PC-9 (cell line): ENCODE results near the gene LRRC56. TPM values are rescaled to one million over a fixed set of nuclear protein-coding genes. Genes with fewer than 3 reads are reported as not detected.
A peak's percentile ranks its signal among the peaks of the same experiment; 100 is the strongest.

Experiments used
- BruUV-seq: library from RNA; stranded (reverse); fragments of 400-500 nt; replicated peaks from 2 replicates; lab custom pipeline; 2021; lab: Mats Ljungman, UMichigan
- CTCF ChIA-PET: fragments of 300-600 bp; sonication (Branson Sonifier 250); formaldehyde crosslinking; loops from one replicate; lab custom pipeline; 2022; ENCODE audit warnings: antibody characterized with exemption; lab: Charles Lee
- POLR2A ChIA-PET: fragments of 300-600 bp; sonication (Branson Sonifier 250); formaldehyde crosslinking; loops from one replicate; lab custom pipeline; 2022; ENCODE audit warnings: antibody characterized with exemption; ENCODE audit not compliant: unreplicated experiment; lab: Charles Lee
- DNase-seq, 2 experiments: peaks; one replicate each; pipeline versions ENCODE4 v3.0.0 to v3.0.0-alpha.2; 2015 to 2022; ENCODE audit warnings: mixed read lengths in 1 of 2
- H2AFZ ChIP-seq: fragments of 200-600 bp; sonication (generic); 2 replicates; pipeline ENCODE4 v1.8.1; 2017; ENCODE audit warnings: antibody characterized with exemption
- H3F3A ChIP-seq: fragments of 200-600 bp; sonication (generic); 2 replicates; pipeline ENCODE4 v1.8.1; 2017; ENCODE audit warnings: antibody characterized with exemption, mild to moderate bottlenecking, low read depth; ENCODE audit not compliant: insufficient read depth
- H3K27ac ChIP-seq: fragments of 200-600 bp; sonication (generic); 2 replicates; pipeline ENCODE4 v1.6.1; 2016; ENCODE audit warnings: mixed run types
- H3K27me3 ChIP-seq: fragments of 200-600 bp; sonication (generic); 2 replicates; pipeline ENCODE4 v1.6.1; 2016; ENCODE audit warnings: low read depth, mixed run types; ENCODE audit not compliant: insufficient read depth
- H3K36me3 ChIP-seq: fragments of 200-600 bp; sonication (generic); 2 replicates; pipeline ENCODE4 v1.6.1; 2016; ENCODE audit warnings: low read depth, mixed run types
- H3K4me1 ChIP-seq: fragments of 200-600 bp; sonication (generic); replicated peaks from 2 replicates; pipeline ENCODE4 v1.6.1; 2016; ENCODE audit warnings: mixed run types; ENCODE audit not compliant: insufficient read depth
- H3K4me2 ChIP-seq: fragments of 200-600 bp; sonication (generic); 2 replicates; pipeline ENCODE4 v1.6.1; 2017; ENCODE audit warnings: mixed run types
- H3K4me3 ChIP-seq: fragments of 200-600 bp; sonication (generic); 2 replicates; pipeline ENCODE4 v1.6.1; 2016; ENCODE audit warnings: mixed run types
- H3K79me2 ChIP-seq: fragments of 200-600 bp; sonication (generic); 2 replicates; pipeline ENCODE4 v1.6.1; 2017; ENCODE audit warnings: low read depth, mixed run types
- H3K9me2 ChIP-seq: fragments of 200-600 bp; sonication (generic); 2 replicates; pipeline ENCODE4 v1.8.1; 2017; ENCODE audit warnings: mild to moderate bottlenecking; ENCODE audit not compliant: insufficient read depth
- H3K9me3 ChIP-seq: fragments of 200-600 bp; sonication (generic); 2 replicates; pipeline ENCODE4 v1.8.1; 2016; ENCODE audit warnings: low read depth; ENCODE audit not compliant: insufficient read depth
- H4K20me1 ChIP-seq: fragments of 200-600 bp; sonication (generic); 2 replicates; pipeline ENCODE4 v1.8.1; 2017; ENCODE audit not compliant: insufficient read depth
- EZH2 ChIP-seq: fragments of 200-600 bp; sonication (generic); IDR thresholded peaks from 2 replicates; pipeline ENCODE4 v1.8.0; 2017; ENCODE audit warnings: antibody characterized with exemption, low read depth
- intact Hi-C: fragments of 100-400 bp; cut with micrococcal nuclease; formaldehyde crosslinking; loops from one replicate; pipeline ENCODE4 v1.10.0; 2022; ENCODE audit not compliant: unreplicated experiment
- total RNA-seq: library from RNA; stranded (reverse); gene quantifications from 2 replicates; pipeline ENCODE4 v1.2.3, GENCODE V29; 2021
- TF ChIP-seq, protein P1 (sequence below): fragments of 200-600 bp; sonication (generic); conservative IDR thresholded peaks from 2 replicates; pipeline ENCODE4 v1.6.1; 2017; ENCODE audit warnings: mixed run types, antibody characterized with exemption, mild to moderate bottlenecking, moderate library complexity

The LRRC56 gene
- total RNA-seq, 1 experiment from 2014 or later, result 5.0 TPM

DNA sequence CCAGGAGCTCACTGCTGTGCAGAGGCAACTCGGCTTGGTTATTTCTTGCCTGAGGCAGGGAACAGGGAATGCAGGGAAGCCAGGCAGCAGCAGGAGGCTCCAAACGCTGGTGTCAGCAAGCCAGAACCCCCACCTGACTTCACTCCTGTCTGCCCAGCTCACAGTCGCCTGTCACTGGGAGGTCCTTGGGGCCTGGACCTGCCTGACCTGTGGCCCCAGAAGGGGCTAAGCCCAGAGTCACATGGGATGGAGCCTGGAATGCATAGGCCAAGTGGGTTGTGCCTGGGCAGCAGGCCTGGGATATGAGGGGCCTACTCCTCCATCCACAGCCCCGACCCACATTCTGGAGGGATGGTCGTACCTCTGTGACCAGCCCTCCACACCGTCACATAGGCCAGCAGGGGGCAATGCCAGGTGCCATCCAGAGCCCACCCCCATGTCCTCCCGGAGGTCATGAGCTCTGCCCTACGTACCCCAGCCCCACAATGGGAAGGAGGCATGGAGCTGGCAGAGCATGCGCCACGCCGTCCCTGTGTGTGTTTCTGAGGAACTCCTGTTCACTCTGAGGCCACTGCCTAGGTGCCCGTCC lies 28.7 kb downstream of the LRRC56 start:
- no peaks in the 10 kb centered on the region for H3K36me3 ChIP-seq
- no peak for DNase-seq
- BruUV-seq, result no TSS peak
- H3K79me2 ChIP-seq, result peaks cover 10% of the 10 kb centered on the region; the same call in 1 of the 2 replicates
- no peak overlapping the region for H3K27ac ChIP-seq
- H3K9me3 ChIP-seq, result no peaks in the 10 kb centered on the region
- H3K4me3 ChIP-seq, result no peak overlapping the region
- intact Hi-C loops, result loop anchor here (10.0 kb wide), 1 partner anchor 159 kb away; no protein-coding TSS in a partner anchor
- ChIA-PET POLR2A (no interaction called here), CTCF (interaction anchor here (0.7 kb wide), 1 partner anchor 177 kb away, joined by 4 read pairs; no protein-coding TSS in a partner anchor)
- no peaks in the 10 kb centered on the region for H3K27me3 ChIP-seq
- no peak for TF ChIP-seq EZH2
- TF ChIP-seq, protein P1, sequence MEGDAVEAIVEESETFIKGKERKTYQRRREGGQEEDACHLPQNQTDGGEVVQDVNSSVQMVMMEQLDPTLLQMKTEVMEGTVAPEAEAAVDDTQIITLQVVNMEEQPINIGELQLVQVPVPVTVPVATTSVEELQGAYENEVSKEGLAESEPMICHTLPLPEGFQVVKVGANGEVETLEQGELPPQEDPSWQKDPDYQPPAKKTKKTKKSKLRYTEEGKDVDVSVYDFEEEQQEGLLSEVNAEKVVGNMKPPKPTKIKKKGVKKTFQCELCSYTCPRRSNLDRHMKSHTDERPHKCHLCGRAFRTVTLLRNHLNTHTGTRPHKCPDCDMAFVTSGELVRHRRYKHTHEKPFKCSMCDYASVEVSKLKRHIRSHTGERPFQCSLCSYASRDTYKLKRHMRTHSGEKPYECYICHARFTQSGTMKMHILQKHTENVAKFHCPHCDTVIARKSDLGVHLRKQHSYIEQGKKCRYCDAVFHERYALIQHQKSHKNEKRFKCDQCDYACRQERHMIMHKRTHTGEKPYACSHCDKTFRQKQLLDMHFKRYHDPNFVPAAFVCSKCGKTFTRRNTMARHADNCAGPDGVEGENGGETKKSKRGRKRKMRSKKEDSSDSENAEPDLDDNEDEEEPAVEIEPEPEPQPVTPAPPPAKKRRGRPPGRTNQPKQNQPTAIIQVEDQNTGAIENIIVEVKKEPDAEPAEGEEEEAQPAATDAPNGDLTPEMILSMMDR, result no peak
- no peaks in the 10 kb centered on the region for H3K9me2 ChIP-seq
- H3K4me2 ChIP-seq, result no peak overlapping the region
- no peaks in the 10 kb centered on the region; the same call in 1 of the 2 replicates for H3F3A ChIP-seq
- H4K20me1 ChIP-seq, result no peaks in the 10 kb centered on the region; the same call in 1 of the 2 replicates
- no peak overlapping the region for H2AFZ ChIP-seq
- H3K4me1 ChIP-seq, result 0 out of 2 replicates have a peak, but pooled peaks cover 6% of the 10 kb centered on the region

GRCh38 chr11:567011-567628 lies 29.8 kb downstream of the LRRC56 start:
- CTCF ChIA-PET, result no interaction called here
- no peak overlapping the region for H2AFZ ChIP-seq
- H3K9me2 ChIP-seq, result no peaks in the 10 kb centered on the region
- H3K4me1 ChIP-seq, result 0 out of 2 replicates have a peak, but pooled peaks cover 6% of the 10 kb centered on the region
- TF ChIP-seq, protein P1, result no peak
- TF ChIP-seq EZH2, result no peak
- intact Hi-C loops, result loop anchor here (10.0 kb wide), 1 partner anchor 158 kb away; no protein-coding TSS in a partner anchor
- no peaks in the 10 kb centered on the region for H4K20me1 ChIP-seq
- no TSS peak for BruUV-seq
- H3K36me3 ChIP-seq, result no peaks in the 10 kb centered on the region
- no peak overlapping the region; the same call in 1 of the 2 replicates for H3K4me3 ChIP-seq
- no peak for DNase-seq
- H3K27ac ChIP-seq, result no peak overlapping the region
- no peaks in the 10 kb centered on the region for H3K27me3 ChIP-seq
- H3F3A ChIP-seq, result no peaks in the 10 kb centered on the region; the same call in 1 of the 2 replicates
- POLR2A ChIA-PET, result no interaction called here
- H3K9me3 ChIP-seq, result no peaks in the 10 kb centered on the region
- H3K79me2 ChIP-seq, result peaks cover 1% of the 10 kb centered on the region; the same call in 1 of the 2 replicates
- peak overlapping the region; percentile 78 for H3K4me2 ChIP-seq

GRCh38 chr11:567629-568292 lies 30.4 kb downstream of the LRRC56 start:
- Histone ChIP-seq H3K27ac (no peak overlapping the region), H2AFZ (no peak overlapping the region), H3K79me2 (no peaks in the 10 kb centered on the region), H3K9me3 (no peaks in the 10 kb centered on the region), H3K4me3 (peak overlapping the region; percentile 54; the same call in 1 of the 2 replicates), H3K9me2 (no peaks in the 10 kb centered on the region), H3K36me3 (no peaks in the 10 kb centered on the region), H3K27me3 (no peaks in the 10 kb centered on the region), H3K4me2 (peak overlapping the region; percentile 78), H3F3A (no peaks in the 10 kb centered on the region; the same call in 1 of the 2 replicates), H3K4me1 (0 out of 2 replicates have a peak, but pooled peaks cover 6% of the 10 kb centered on the region), H4K20me1 (no peaks in the 10 kb centered on the region)
- BruUV-seq, result no TSS peak
- intact Hi-C loops, result loop anchor here (10.0 kb wide), 1 partner anchor 157 kb away; no protein-coding TSS in a partner anchor
- ChIA-PET POLR2A (no interaction called here), CTCF (no interaction called here)
- DNase-seq, result no peak
- TF ChIP-seq EZH2, result no peak
- TF ChIP-seq, protein P1, result no peak
